Stimulated activated CD8-positive, alpha-beta memory T cell treated with anti-CD3 and anti-CD28 coated beads, Interleukin-12 subunit alpha, Interleukin-12 subunit beta, amount 100 ng/mL, for 4 hours (primary cell): Measurements from ENCODE around the gene TMEM250.

Experiments
- DNase-seq: peaks from one replicate; pipeline ENCODE4 v3.0.0-alpha.2; 2020; ENCODE audit warnings: low read depth

TMEM250 gene

DNA sequence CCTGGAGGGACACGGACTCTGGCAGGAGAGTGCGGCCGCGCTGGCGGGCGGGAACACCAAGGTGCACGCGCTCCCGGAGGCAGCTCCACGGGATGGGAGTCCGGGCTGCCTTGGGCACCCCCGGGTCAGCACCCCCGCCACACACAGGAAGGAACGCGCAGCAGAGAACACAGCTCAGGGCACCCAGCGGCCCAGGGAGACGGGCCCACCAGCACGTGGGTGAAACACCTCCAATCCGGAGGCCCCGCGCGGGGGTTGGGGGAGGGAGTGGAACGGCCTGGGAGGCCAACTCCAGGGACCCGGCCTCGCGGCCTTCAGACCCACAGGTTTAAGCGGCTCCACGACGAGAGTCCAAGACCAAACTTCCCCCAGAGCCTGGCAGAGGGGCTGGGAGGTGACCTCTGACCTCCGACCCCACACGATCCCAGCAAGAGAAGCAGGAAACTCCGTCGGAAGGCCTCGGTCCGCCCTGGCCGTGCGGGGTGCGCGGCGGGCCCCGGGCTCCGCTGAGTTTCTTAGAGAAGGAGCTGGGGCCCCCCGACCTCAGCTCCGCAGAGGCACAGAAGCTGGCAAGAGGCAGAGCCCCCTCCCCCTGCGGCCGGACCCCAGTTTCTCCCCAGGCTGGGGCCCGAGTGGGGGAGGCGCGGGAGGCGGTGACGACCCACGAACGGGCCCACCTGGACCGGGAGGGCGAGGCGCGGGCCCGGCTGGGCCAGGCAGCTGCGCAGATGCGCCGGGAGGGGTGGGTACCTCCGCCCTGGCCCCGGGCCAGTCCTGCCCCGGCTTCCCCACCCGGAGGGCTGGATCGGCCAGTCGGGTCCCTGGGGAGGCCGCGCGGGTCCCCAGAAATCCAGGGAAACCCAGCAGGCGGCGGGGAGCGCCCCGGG is 24.4 kb downstream of the TMEM250 start:
- peak; percentile 52 for DNase-seq

DNA sequence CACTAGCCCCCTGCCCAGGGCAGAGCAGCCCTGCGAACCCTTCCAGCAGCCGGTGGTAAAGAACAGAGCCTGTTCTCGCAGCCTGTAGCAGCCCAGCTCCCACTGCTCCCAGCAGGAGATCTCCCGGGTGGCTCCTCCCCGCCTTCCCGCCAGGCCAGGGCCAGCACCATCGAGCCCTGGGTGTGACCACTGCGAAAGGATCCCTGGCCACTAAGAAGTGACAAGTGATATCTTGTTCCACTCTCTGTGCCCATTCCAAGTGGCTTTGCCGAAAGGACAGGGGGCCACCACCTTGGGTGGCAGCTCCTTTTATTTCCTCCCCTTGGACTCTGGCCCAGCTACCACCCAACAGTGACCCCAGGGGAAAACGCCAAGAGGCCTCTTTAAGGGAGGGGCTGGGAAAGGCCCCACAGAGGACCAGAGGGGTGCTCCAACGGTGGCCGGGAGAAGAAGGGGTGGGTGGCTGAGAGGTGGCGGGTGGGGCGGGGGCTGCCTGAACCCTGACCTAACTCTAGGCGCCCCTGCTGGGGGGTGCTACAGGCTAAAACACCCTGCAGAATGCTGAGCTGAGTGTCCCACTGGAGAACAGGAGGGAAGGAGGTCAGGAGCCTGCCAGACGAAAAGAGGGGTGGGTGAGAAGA is 25.2 kb downstream of the TMEM250 start:
- no peak for DNase-seq

DNA sequence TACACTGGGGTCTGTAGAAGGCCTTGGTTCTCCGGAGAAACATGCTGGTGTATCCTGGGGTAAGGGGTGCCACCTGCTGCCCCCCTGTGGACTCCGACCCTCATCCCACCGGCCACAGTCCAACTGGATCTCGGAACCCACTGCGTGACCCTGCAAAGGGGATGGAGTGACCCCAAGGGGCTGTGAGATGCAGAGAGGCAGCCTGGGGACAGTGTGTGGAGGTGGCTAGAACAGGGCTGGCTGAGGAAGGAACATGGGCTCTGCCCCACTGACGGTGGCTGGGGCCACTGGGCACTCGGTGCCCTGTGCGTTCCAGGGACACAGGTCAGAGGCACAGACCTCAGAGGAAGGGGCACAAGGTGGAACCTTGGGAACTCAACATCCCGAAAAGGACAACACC is 25.9 kb downstream of the TMEM250 start:
- DNase-seq: no peak

DNA sequence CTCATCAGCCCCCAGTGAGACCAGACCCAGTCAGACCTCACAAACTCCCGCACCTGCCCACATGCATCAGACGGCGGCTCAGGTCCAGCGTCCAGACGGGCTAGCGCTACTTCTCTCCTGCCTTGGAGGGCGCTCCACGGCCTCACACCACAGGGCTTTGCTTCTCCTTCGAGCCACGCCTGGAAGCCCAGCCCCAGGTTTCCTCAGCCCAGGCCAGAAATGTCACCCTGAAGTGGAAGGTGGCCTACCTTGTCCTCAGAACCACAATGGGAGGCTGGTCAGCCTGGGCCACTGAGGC is 26.4 kb downstream of the TMEM250 start:
- no peak for DNase-seq

DNA sequence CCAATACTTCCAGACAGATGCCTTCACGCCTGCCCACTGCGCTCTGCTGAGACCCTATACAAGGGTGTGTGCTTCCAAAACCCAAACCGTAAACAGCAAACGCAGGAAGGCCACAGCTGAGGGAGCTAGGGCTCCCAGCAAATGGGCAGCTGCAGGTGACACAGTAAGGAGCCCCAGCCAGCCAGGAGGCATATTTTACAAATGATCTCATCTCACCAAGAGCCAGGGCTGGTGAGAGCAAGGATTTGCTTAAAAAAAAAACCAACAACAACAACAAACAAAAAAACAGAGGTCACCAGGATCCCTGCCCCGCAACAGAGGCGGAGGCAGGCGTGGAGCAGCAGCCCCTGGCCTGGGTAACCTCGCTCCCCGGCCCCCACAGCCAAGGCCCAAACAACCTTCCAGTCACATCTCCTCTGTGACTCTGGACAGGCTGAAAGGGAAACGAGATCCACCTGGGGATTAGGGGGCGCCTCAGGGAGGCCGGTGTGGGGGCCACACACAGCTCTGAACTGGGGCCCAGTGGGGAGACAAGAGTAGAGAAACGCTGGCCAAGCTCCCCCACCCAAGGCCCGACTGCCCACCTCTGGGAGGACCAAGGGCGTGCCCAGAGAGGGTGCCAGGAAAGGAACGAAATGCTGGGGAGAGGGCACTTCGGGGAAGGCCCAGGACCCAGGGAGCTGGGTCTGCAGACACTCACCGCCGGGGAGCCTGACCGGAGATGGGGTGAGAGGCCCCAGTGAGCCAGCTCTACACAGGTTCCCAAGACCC is 26.9 kb downstream of the TMEM250 start:
- no peak for DNase-seq

DNA sequence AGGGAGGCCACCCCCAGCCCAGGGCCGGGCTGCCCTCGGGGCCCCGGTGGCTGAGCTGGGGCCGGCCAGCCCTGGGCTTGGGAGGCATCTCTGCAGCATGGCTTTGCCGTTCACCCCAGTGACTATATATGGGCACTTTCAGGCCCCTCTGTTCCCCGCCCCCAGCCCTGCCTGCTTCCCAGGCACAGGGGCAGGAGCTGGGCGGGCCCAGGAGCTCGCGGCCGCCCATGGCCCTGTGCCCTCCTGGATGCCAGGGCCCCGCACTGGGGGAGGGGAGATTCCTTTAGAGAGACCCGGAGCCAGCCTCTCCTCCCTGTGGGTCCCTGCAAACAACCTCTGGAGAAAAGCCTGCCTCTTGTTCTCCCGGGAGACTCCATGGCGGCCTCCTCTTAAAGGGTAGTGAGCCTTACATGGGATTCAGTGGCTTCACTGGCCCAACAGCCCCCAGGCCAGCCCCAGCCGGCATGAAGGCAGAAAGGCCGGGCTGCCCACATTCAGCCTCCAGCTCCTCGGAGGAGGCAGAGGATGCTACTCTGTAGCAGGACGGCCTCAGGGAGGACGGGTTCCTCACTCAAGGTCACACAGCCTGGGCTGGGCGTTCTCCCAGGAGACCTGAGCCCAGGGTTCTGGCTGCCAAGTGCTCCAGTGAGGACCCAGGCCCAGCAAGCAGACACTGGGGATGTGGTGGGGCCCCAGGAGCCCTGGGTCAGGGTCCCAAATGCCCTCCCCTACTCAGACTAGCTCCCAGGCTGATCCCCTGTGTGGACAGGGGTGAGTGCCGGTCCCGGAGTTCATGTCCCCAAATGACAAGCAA is 27.7 kb downstream of the TMEM250 start:
- no peak for DNase-seq

DNA sequence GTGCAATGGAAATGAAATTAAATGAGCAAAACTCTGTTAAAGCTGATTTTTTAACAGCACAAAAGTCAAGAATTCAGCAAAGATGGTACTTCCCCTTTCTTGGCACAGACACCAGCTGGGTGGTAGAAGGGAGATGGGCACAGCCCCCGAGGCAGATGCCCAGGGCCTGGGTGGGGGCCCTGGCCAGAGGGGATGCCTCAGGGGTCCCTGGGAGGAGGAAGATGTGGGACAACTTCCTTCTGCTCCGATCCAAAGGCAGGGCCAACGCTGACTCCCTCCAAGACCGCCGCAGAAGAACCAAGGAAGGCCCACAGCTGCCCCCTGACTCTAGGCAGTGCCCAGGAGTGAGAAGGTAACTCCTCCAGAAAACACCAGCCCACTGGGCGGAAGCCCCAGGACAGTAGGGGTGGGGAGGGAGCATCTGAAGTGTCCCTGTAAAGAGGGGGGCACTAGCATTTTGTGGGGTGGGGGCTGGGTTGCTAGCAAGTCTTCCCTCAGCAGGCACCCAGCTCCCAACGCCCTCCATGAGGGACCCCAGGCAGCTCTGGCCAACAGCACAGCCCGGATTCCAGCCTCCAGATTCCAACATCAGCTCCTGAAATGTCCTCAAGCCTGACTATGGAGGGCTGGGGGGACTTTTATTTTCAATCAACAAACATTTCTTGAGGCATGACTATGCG is 28.5 kb downstream of the TMEM250 start:
- no peak for DNase-seq

DNA sequence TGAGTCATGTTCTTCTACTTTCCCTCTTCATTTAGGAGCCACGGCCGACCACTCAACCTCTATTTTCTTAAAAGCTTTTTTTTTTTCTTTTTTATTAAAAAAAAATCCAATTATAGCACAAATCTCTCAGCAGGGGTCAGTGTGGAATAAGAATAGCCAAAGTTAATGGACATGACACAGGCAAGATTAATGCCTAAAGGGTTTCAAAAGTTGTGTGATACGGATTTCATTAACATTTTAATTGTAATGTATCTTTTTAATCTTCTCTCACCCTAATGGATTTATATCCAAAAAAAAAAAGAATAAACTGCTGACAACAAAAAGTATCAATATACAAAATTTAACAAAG is 29.0 kb downstream of the TMEM250 start:
- DNase-seq: no peak

DNA sequence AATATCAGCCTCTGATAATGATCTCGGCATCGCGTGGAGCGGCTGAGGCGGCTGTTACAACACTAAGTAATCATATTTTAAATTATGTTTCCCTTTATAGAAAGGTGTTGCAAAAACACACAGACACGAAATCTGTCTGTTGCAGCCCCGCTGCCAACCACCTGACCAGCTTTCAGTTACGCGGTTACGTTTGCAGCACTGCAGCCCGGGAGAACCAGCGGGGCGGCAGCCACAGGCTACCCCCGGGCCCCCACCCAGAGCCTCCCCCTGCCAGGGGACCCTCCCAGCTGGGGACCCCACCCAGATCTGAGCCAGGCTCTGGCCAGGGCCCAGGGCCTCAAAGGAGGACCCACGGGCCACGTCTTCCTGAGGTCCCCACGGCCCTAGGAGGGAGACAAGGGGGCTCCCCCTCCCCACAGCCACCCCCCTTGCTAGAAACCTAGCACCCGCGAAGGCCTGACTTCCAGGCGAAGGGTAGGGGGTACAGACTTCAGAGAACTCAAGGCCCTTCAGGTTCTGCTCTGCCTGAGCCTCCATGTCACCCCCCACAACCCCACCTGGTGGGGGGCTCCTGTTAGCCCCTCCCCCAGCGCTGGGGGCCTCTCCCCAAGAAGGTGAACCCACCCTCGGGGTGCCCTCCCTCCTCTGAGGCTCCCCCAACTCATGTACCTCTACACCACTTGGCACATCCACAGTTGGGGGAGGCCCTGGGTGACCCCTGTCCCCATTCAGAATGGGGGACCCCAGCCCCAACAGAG is 29.6 kb downstream of the TMEM250 start:
- no peak for DNase-seq

DNA sequence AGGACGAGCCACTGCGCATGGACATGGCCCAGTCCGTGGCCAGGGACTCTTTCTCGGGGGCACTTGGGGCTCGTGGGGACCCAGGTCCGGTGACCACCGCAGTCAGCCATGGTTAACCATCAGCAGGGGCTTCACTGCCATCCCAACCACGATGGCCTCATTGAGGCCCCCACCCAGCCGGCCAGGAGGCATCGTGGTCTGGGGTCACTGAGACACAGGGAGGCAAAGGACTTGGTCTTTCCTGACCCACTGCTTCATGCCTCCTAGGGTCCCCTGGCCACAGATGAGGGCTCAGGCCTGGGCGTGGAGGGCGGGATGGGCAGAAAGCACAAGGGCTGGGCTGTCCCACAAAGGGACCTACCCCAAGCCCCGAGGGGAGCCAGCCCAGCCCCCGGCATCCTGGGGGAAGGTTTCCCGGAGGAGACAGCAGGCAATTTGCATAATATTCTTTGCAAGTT is 30.2 kb downstream of the TMEM250 start:
- no peak for DNase-seq

DNA sequence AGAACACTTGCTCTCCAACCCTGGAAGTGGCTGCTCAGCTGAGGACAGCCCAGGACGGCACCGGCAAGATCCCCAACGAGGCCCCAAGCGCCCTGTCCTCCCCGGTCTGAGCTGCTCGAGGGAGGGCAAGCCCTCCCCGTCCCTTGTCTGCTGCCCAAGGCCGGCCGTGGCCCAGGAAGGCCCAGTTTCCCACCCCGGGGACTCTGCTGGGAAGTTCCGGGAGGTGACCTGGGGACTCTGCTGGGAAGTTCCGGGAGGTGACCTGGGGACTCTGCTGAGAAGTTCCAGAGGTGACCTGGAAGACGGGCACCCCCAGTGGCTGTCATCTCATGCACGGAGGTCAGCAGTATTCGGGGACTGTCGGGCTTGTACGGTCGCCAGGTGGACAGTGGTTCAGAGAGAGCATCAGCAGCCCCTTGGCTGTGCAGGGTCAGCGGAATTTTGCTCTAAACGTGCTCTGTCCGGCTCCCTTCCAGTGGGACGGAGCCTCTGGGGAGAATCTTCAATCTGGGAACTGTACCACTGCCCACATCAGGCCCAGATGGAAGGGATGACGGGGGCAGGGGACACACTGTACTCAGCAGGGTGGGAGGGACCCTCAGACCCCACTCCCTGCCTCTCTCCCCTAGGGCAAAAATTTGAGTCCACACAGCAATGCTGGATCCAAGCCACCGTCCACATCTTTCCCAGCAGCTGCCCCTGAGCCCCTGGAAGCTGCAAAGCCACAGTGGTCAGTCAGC is 30.8 kb downstream of the TMEM250 start:
- DNase-seq: no peak

DNA sequence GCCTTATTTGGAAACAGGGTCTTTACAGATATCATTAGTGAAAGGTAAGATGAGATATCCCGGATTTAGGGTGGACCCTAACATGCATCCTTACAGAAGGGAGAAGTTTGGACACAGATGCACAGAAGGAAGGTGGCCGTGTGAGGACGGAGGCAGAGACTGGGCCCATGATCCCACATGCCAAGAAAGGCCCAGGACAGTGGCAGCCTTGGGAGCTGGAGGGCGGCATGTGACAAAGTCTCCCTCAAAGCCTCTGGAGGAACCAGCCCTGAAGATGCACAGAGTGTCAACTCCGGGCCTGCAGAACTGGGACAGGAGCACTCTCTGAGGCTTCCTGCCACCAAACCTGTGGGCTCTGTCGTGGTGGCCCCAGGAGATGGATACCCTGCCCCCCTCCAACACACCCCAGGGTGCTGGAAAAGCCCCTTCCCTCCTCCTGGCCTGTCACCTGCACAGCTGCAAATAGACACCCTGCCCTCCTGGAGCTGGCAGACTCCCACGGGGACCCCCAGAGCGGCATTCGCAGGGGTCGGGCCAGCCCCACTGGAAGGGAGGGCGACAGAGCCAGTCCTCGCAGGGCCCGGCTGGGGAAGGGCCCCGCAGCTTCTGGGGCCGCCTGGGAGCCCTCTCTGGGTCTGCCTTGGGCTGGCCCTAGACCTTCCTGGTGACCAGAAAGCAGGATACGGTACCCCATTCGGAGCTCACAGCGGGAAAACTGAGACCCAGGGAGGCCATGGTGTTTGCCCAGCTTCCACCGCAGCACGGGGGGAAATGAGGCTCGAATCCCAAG is 31.5 kb downstream of the TMEM250 start:
- no peak for DNase-seq

DNA sequence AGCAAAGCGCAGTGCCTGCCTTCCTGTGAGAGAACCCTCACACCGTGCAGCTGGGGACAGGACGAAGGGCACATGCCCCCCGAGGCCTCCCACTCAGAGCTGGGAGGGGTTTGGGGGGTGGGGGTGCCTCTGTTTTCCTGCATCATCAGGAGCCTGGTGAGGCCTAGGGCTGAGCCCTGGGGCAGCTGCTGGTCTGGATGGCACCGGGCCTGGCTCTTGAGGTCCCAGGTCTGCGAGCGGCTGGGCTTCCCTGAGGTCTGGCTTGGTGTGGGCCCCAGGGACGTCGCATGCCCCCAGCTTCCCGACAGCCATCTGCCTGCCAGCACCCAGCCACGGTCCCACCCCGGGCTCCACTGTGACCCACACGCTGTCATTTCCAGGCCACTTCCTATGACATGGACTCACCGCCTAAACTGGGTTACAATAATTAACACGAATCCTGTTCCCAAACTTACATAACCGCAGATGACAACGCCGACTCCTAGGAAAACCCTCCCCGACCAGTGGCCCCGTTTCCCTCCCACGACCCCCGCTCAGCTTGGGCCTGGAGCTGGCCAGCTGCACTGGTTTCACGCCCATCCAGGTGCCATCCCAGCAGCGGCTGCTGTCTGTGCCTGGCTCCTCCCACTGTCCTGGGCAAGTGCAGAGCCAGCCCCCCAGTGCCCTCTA is 32.3 kb downstream of the TMEM250 start:
- DNase-seq: no peak

DNA sequence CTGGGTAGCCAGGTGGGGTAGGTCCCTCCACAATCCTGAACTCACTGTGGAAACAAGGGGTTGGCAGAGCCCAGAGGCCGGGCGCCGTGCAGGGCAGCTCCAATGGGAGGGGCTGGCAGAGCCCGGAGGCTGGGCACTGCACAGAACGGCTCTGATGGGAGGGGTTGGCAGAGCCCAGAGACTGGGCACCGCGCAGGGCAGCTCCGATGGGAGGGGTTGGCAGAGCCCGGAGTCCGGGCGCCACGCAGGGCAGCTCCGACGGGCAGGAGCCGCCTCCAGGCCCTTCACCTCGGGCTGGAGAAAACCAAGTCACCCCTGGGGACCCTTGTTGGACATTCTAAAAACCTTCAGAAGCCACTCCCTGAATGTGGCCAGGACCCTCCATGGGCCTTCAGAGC is 32.9 kb downstream of the TMEM250 start:
- no peak for DNase-seq

DNA sequence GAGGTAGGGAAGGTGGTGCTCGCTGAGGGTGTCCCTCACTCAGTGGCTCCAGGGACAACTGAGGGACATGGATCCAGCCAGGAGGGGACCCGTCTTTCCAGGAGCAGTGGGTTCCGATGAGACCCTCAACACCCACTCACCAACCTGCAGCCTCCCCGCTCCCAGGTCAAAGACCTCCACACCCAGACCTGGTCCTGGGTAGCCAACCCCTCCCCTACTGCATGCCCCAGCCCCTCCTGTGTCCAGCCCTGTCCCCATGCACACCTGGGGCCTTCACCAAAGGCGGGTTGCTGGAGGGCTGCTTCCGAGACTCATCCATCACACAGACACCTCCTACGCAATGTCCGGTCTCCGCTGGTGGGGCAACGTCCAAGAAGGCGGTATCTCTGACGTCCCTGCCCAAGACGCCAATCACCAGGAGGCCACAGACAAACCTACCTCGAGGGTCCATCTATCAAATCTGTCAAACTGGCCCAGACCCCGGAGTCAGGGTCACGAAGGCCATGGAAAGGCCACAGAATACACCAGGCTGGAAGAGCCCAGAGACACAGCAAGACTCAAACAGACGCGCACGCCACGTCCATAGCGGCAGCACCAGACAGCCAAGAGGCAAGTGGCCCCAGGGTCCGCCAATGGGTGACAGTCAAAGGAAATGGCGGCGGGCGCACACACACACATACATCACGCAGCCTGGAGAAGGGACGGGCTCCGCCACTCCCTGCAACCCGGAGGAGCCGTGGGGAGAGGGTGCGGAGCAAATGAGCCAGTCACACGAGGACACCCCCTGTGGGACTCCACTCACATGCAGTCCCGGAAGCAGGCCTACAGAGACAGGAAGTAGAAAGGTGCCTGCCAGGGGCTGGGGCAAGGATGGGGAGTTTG is 34.4 kb downstream of the TMEM250 start:
- DNase-seq: no peak

DNA sequence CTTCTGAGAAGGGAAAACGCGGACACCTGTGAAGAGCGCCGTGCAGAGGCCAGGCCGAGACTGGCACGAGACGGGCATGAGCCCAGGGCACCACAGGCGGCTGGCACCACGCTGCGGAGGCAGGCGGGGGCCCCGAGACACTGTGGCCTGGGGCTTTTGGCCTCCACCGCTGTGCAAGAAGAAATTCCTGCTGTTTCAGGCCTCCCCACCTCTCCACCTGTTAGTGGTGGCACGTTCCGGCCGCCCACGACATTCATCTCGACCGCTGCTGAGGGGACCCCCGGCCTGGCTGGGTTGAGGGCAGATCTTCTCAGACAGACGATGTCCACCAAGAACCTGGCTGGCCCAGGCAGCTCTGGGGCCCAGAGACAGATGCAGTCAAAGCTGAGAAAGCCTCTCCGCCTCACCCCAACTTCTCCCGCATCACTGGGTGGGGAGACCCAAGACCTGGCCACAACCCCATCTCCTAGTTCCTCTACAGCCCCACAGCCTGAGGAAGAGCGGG is 35.1 kb downstream of the TMEM250 start:
- no peak for DNase-seq
